OCI-LY1 (cell line): ENCODE data around the gene OVOL3.

Experiments
- H2AFZ ChIP-seq: fragments of 200-600 bp; sonication (generic), shearing (Covaris generic); 2 replicates; pipeline ENCODE4 v1.6.0; 2014; ENCODE audit warnings: antibody characterized with exemption, mild to moderate bottlenecking, low read length
- H3F3A ChIP-seq: fragments of 200-600 bp; sonication (generic), shearing (Covaris generic); 2 replicates; pipeline ENCODE4 v1.6.0; 2014; ENCODE audit warnings: mild to moderate bottlenecking, antibody characterized with exemption, low read length, moderate library complexity; ENCODE audit not compliant: insufficient read depth
- H3K27ac ChIP-seq: fragments of 200-600 bp; sonication (generic); 2 replicates; pipeline ENCODE4 v1.5.1; 2014; ENCODE audit warnings: low read length, mixed run types, mild to moderate bottlenecking, low read depth; ENCODE audit not compliant: poor library complexity, severe bottlenecking
- H3K27me3 ChIP-seq: fragments of 200-600 bp; sonication (generic); 2 replicates; pipeline ENCODE4 v1.6.0; 2014; ENCODE audit warnings: antibody characterized with exemption, mild to moderate bottlenecking, low read length, moderate library complexity; ENCODE audit not compliant: insufficient read depth
- H3K36me3 ChIP-seq: fragments of 200-600 bp; sonication (generic); 2 replicates; pipeline ENCODE4 v1.6.1; 2014; ENCODE audit warnings: mild to moderate bottlenecking, antibody characterized with exemption, low read length, moderate library complexity, mixed read lengths; ENCODE audit not compliant: insufficient read depth
- H3K4me1 ChIP-seq: fragments of 200-600 bp; sonication (generic); 2 replicates; pipeline ENCODE4 v1.5.1; 2014; ENCODE audit warnings: mild to moderate bottlenecking, low read length, moderate library complexity; ENCODE audit not compliant: insufficient read depth, severe bottlenecking
- H3K4me2 ChIP-seq: fragments of 200-600 bp; sonication (generic), shearing (Covaris generic); 2 replicates; pipeline ENCODE4 v1.6.1; 2014; ENCODE audit warnings: low read length
- H3K4me3 ChIP-seq: fragments of 200-600 bp; sonication (generic); 2 replicates; pipeline ENCODE4 v1.5.1; 2014; ENCODE audit warnings: low read length, low read depth, mild to moderate bottlenecking, mixed read lengths; ENCODE audit not compliant: poor library complexity, severe bottlenecking
- H3K79me2 ChIP-seq: fragments of 200-600 bp; shearing (Covaris generic); 2 replicates; pipeline ENCODE4 v1.6.1; 2016; ENCODE audit warnings: mixed run types, low read length, mixed read lengths; ENCODE audit not compliant: insufficient read depth
- H3K9ac ChIP-seq: fragments of 200-600 bp; sonication (generic), shearing (Covaris generic); 2 replicates; pipeline ENCODE4 v1.6.1; 2014; ENCODE audit warnings: mild to moderate bottlenecking, low read length, mixed read lengths
- H3K9me2 ChIP-seq: fragments of 200-600 bp; sonication (generic), shearing (Covaris generic); 2 replicates; pipeline ENCODE4 v1.6.1; 2014; ENCODE audit warnings: low read depth, mild to moderate bottlenecking, low read length, mixed read lengths
- H3K9me3 ChIP-seq: fragments of 200-600 bp; shearing (Covaris generic); 2 replicates; pipeline ENCODE4 v1.6.1; 2014; ENCODE audit warnings: low read length, mixed read lengths
- H4K20me1 ChIP-seq: fragments of 200-600 bp; sonication (generic), shearing (Covaris generic); 2 replicates; pipeline ENCODE4 v1.6.0; 2016; ENCODE audit warnings: mild to moderate bottlenecking, low read length; ENCODE audit not compliant: insufficient read depth
- EZH2 ChIP-seq: fragments of 200-600 bp; sonication (generic), shearing (Covaris generic); IDR thresholded peaks from 2 replicates; pipeline ENCODE4 v1.8.0; 2017; ENCODE audit warnings: borderline replicate concordance, mixed run types, mild to moderate bottlenecking, antibody characterized with exemption, low read length, moderate library complexity, mixed read lengths
- TF ChIP-seq, protein P1 (sequence below): fragments of 200-600 bp; sonication (generic), shearing (Covaris generic); IDR thresholded peaks from 2 replicates; pipeline ENCODE4 v1.5.1; 2017; ENCODE audit warnings: mild to moderate bottlenecking, antibody characterized with exemption, low read length, moderate library complexity, mixed read lengths

The OVOL3 gene

DNA sequence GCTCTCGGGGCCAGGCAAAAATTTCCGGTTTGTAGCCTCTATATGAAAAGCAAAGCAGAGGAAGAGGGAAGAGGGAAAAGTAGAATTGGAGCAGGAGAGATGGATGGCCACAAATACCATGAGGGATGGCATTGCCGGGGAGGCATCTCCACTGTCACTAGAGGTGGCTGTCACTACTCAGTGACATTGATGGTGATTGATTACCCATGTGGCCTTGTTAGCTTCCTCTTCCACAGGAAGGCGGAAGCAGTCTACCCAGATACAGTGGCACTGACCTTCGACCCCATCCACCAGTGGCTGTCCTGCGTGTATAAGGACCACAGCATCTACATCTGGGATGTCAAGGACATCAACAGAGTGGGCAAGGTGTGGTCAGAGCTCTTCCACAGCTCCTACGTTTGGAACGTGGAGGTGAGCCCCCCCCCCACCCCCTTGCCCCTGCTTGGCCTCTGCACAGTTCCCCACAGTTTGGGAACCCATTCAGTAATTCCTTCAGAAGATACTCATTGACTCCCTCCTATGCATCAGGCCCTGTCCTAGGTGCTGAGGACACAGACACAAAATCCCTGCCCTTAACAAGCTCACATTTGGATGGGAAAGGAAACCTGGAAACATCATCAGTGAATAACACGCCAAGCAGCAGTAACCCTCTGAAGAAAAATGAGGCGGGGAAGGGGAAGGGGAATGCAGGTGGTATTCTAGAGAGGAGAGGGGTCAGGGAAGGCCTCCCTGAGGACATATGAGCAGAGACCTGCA is 37.6 kb upstream of the OVOL3 start:
- no peaks in the 10 kb centered on the region for H3K79me2 ChIP-seq
- H3K4me1 ChIP-seq, result no peaks in the 10 kb centered on the region
- no peaks in the 10 kb centered on the region for H3K27me3 ChIP-seq
- TF ChIP-seq, protein P1, sequence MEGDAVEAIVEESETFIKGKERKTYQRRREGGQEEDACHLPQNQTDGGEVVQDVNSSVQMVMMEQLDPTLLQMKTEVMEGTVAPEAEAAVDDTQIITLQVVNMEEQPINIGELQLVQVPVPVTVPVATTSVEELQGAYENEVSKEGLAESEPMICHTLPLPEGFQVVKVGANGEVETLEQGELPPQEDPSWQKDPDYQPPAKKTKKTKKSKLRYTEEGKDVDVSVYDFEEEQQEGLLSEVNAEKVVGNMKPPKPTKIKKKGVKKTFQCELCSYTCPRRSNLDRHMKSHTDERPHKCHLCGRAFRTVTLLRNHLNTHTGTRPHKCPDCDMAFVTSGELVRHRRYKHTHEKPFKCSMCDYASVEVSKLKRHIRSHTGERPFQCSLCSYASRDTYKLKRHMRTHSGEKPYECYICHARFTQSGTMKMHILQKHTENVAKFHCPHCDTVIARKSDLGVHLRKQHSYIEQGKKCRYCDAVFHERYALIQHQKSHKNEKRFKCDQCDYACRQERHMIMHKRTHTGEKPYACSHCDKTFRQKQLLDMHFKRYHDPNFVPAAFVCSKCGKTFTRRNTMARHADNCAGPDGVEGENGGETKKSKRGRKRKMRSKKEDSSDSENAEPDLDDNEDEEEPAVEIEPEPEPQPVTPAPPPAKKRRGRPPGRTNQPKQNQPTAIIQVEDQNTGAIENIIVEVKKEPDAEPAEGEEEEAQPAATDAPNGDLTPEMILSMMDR, result no peak
- TF ChIP-seq EZH2, result no peak
- H3F3A ChIP-seq, result no peaks in the 10 kb centered on the region
- no peaks in the 10 kb centered on the region for H3K9me2 ChIP-seq
- H3K4me3 ChIP-seq, result no peak overlapping the region
- no peak overlapping the region for H2AFZ ChIP-seq
- H3K4me2 ChIP-seq, result no peak overlapping the region
- no peaks in the 10 kb centered on the region for H4K20me1 ChIP-seq
- H3K27ac ChIP-seq, result no peak overlapping the region
- H3K36me3 ChIP-seq, result peaks cover 84% of the 10 kb centered on the region
- H3K9me3 ChIP-seq, result no peaks in the 10 kb centered on the region
- no peak overlapping the region for H3K9ac ChIP-seq

DNA sequence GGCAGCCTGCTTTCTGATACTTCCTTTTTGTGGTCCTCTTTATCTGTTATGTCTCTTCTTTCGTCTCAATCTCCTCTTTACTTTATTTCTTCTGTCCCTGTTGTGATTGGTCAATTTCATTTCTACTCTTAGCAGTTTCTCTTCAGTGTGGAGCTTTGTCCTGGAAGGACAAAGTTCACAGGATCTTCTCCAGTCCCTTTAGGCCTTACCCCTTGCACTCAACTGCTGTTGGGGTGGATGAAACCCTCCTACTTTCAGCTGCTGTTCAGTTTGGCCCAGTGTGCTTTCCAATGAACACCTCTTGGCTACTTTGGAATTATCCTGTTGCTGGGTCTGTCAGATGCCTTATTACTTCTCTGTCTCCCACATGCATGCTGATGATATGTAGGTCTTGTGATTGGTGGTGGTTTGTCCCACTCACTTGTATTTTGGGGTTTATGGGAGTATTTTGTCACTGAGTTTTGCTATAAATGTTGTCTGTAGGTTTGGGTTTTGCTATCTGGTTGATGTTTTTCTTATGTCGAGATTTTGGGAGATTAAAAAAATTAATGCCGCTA is 31.5 kb upstream of the OVOL3 start:
- no peaks in the 10 kb centered on the region for H4K20me1 ChIP-seq
- no peaks in the 10 kb centered on the region for H3K9me2 ChIP-seq
- H3K4me1 ChIP-seq, result no peaks in the 10 kb centered on the region
- H3K27me3 ChIP-seq, result no peaks in the 10 kb centered on the region
- H3K9ac ChIP-seq, result no peak overlapping the region
- peaks cover 83% of the 10 kb centered on the region for H3K36me3 ChIP-seq
- H3K79me2 ChIP-seq, result no peaks in the 10 kb centered on the region
- H3K4me2 ChIP-seq, result no peak overlapping the region
- no peaks in the 10 kb centered on the region for H3F3A ChIP-seq
- TF ChIP-seq, protein P1, result no peak
- TF ChIP-seq EZH2, result no peak
- H3K27ac ChIP-seq, result no peak overlapping the region
- no peaks in the 10 kb centered on the region for H3K9me3 ChIP-seq
- H3K4me3 ChIP-seq, result no peak overlapping the region
- H2AFZ ChIP-seq, result no peak overlapping the region

DNA sequence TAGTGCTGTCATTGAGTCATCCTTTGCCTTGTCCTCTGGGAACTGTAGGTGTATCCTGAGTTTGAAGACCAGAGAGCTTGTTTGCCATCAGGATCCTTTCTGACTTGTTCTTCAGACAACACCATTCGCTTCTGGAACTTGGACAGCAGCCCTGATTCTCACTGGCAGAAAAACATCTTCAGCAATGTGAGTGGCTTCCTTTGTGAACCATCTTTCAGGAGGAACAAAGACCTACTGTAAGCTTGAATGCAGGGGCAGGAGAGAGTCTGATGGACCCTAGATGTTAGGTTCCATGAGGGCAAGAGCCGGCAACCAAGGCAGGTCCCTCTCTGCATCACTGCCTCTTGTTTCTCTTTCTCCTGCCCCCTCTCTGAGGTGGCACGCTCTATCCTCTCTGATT is 29.6 kb upstream of the OVOL3 start:
- Histone ChIP-seq H3K9ac (no peak overlapping the region), H3K27ac (no peak overlapping the region), H3K4me2 (no peak overlapping the region), H3K4me3 (no peak overlapping the region), H3K79me2 (no peaks in the 10 kb centered on the region), H4K20me1 (no peaks in the 10 kb centered on the region), H3F3A (no peaks in the 10 kb centered on the region), H3K27me3 (no peaks in the 10 kb centered on the region), H3K9me2 (no peaks in the 10 kb centered on the region), H3K36me3 (peaks cover 82% of the 10 kb centered on the region), H3K4me1 (no peaks in the 10 kb centered on the region), H3K9me3 (no peaks in the 10 kb centered on the region), H2AFZ (no peak overlapping the region)
- TF ChIP-seq EZH2, result no peak
- TF ChIP-seq, protein P1, result no peak
